A673 (cell line): ENCODE results near the gene MGLL. TPM values are rescaled to one million over a fixed set of nuclear protein-coding genes. Genes with fewer than 3 reads are reported as not detected.

Experiments
- BruUV-seq: library from RNA; stranded (reverse); fragments of 400-500 nt; replicated peaks from 2 replicates; lab custom pipeline; 2021; lab: Mats Ljungman, UMichigan
- CTCF ChIA-PET: fragments of 300-600 bp; sonication (Branson Sonifier 250); formaldehyde crosslinking; loops from one replicate; lab custom pipeline; 2022; ENCODE audit warnings: antibody characterized with exemption; lab: Charles Lee
- POLR2A ChIA-PET: fragments of 300-600 bp; sonication (Branson Sonifier 250); formaldehyde crosslinking; loops from one replicate; lab custom pipeline; 2022; ENCODE audit warnings: antibody characterized with exemption; ENCODE audit not compliant: low non-redundant PET; lab: Charles Lee
- DNase-seq: peaks from one replicate; pipeline ENCODE4 v3.0.0-alpha.2; 2015; ENCODE audit warnings: low spot score
- H3K27ac ChIP-seq: fragments of 200-600 bp; sonication (generic); 2 replicates; pipeline ENCODE4 v1.5.1; 2016; ENCODE audit warnings: mixed run types, low read depth, mild to moderate bottlenecking, mixed read lengths, antibody characterized with exemption, low read length; ENCODE audit not compliant: poor library complexity, severe bottlenecking
- H3K27me3 ChIP-seq: fragments of 200-600 bp; sonication (generic); replicated peaks from 2 replicates; pipeline ENCODE4 v1.6.1; 2017; ENCODE audit warnings: mixed run types, low read depth, mild to moderate bottlenecking, mixed read lengths, antibody characterized with exemption, low read length; ENCODE audit not compliant: insufficient read depth, poor library complexity
- H3K36me3 ChIP-seq: fragments of 200-600 bp; sonication (generic); 2 replicates; pipeline ENCODE4 v1.6.1; 2016; ENCODE audit warnings: mixed run types, mild to moderate bottlenecking, mixed read lengths, antibody characterized with exemption, low read length; ENCODE audit not compliant: insufficient read depth, poor library complexity, severe bottlenecking
- H3K4me1 ChIP-seq: fragments of 200-600 bp; sonication (generic); 2 replicates; pipeline ENCODE4 v1.6.1; 2017; ENCODE audit warnings: mixed run types, mild to moderate bottlenecking, mixed read lengths, antibody characterized with exemption, low read length; ENCODE audit not compliant: insufficient read depth, poor library complexity, severe bottlenecking
- H3K4me3 ChIP-seq: fragments of 200-600 bp; sonication (generic); 2 replicates; pipeline ENCODE4 v1.5.1; 2016; ENCODE audit warnings: low read depth, mixed run types, mild to moderate bottlenecking, mixed read lengths, low read length; ENCODE audit not compliant: poor library complexity, severe bottlenecking
- H3K9me3 ChIP-seq: fragments of 200-600 bp; sonication (generic); 2 replicates; pipeline ENCODE4 v1.6.1; 2016; ENCODE audit warnings: mixed run types, low read depth, mild to moderate bottlenecking, mixed read lengths, antibody characterized with exemption, low read length; ENCODE audit not compliant: poor library complexity, severe bottlenecking
- EZH2 ChIP-seq: fragments of 200-600 bp; sonication (generic); IDR thresholded peaks from 2 replicates; pipeline ENCODE4 v1.6.1; 2017; ENCODE audit warnings: borderline replicate concordance, low read depth, mild to moderate bottlenecking, mixed read lengths, antibody characterized with exemption, low read length; ENCODE audit not compliant: poor library complexity, severe bottlenecking
- intact Hi-C: fragments of 100-400 bp; cut with micrococcal nuclease; formaldehyde crosslinking; loops from one replicate; pipeline ENCODE4 v1.10.0; 2022; ENCODE audit not compliant: unreplicated experiment
- total RNA-seq: library from RNA; stranded (reverse); gene quantifications from 2 replicates; pipeline ENCODE4 v1.2.3, GENCODE V29; 2021
- TF ChIP-seq, protein P1 (sequence below): fragments of 300-800, 200-600 bp; sonication (generic); conservative IDR thresholded peaks from 2 replicates; pipeline ENCODE4 v1.5.1; 2017; ENCODE audit warnings: low read depth, mild to moderate bottlenecking, antibody characterized with exemption, low read length, moderate library complexity, mixed read lengths

MGLL gene
- total RNA-seq, 1 experiment from 2014 or later: 0.39 TPM

DNA sequence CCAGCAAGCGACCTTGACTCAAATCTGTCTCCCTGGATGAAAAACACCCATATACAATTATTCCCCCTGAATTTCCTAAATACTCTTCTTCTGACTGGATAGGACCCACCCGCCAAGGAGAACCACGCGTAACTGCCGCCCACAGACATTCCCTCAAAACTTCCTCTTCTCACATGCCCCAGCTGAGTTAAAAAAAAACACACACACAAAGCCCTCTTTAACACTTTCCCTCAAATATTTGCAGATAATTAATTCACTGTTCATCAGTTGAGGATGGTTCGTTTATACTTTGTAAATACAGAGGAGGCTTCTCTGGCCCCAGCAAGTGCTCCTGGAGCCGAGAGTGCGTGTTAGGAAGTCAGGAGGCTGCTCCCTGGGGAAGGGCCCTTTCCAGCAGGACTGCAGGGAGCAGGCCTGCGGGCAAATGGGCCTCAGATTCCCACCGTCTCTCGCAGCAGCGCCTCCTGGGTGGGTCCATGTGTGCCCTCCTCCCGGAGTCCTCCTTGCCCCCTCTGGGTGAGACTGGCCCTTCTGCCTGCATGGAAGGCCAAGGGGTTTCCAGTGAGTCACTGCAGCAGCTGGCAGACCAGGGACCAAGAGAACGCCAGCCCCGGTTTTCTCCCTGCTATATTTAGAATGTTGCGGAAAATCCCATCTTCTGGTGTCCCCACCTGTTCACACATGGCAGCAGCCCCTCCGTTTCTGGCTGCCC lies 46.8 kb downstream of the MGLL start:
- CTCF ChIA-PET: no interaction called here
- TF ChIP-seq EZH2: no peak
- TF ChIP-seq, protein P1, sequence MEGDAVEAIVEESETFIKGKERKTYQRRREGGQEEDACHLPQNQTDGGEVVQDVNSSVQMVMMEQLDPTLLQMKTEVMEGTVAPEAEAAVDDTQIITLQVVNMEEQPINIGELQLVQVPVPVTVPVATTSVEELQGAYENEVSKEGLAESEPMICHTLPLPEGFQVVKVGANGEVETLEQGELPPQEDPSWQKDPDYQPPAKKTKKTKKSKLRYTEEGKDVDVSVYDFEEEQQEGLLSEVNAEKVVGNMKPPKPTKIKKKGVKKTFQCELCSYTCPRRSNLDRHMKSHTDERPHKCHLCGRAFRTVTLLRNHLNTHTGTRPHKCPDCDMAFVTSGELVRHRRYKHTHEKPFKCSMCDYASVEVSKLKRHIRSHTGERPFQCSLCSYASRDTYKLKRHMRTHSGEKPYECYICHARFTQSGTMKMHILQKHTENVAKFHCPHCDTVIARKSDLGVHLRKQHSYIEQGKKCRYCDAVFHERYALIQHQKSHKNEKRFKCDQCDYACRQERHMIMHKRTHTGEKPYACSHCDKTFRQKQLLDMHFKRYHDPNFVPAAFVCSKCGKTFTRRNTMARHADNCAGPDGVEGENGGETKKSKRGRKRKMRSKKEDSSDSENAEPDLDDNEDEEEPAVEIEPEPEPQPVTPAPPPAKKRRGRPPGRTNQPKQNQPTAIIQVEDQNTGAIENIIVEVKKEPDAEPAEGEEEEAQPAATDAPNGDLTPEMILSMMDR: no peak
- H3K9me3 ChIP-seq: no peaks in the 10 kb centered on the region

DNA sequence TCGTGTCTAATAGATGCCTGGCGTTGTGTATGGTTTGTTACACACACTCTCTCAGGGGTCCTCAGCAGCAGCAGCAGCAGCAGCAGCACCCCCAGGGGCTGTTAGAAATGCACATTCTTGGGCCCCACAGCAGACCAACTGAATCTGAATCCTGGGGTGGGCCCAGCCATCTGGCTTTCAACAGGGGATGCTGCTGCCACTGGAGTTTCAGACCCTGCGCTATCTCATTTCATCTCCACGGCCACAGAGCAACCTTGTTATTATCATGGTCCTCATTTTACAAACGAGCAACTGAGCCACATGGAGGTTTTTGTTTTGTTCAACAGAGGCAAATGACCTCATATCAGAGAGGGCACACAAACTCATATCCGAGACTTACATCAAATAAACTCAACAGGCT lies 47.7 kb downstream of the MGLL start:
- Histone ChIP-seq H3K27me3 (no peaks in the 10 kb centered on the region), H3K4me1 (peaks cover 5% of the 10 kb centered on the region), H3K4me3 (no peak overlapping the region), H3K9me3 (no peaks in the 10 kb centered on the region), H3K36me3 (no peaks in the 10 kb centered on the region), H3K27ac (no peak overlapping the region)
- intact Hi-C loops: no loop called here
- DNase-seq: no peak
- no TSS peak for BruUV-seq
- ChIA-PET CTCF (no interaction called here), POLR2A (no interaction called here)
- no peak for TF ChIP-seq EZH2
- TF ChIP-seq, protein P1: no peak

More for the DNA sequence above, 46.8 kb downstream of the MGLL start:
- Histone ChIP-seq H3K4me1 (peaks cover 5% of the 10 kb centered on the region), H3K4me3 (no peak overlapping the region), H3K27me3 (no peaks in the 10 kb centered on the region), H3K36me3 (no peaks in the 10 kb centered on the region), H3K27ac (no peak overlapping the region)
- POLR2A ChIA-PET: no interaction called here
- no peak for DNase-seq
- BruUV-seq: no TSS peak
- intact Hi-C loops: no loop called here

DNA sequence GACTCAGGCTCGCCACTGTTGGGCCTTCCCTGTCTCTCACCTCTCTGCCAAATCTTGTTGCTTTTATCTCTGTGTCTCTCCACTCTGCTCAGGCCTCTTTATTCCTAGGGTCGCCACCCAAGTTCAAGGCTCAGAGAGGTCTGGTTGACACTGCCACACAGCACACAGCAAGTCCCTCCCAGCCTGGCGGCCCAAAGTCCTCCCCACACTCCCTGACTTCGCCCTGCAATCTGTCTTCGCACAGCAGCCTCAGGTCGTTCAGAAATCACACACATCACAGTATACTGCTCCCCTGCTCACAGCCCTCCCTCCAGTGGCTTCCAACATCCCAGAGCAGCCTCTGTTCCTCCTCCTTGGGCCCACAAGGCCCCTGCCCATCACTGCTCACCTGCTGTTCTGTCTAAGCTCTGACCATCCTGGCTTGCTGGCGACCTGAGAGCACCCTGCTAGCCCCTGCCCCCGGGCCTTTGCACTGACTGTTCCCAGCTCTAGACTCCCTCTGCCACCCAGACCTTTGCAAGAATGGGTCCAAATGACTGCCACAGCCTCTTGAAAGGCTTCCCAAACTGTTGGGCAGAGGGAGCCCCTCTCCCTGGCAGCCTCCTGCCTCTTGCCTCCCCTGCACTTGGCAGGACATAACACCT lies 48.4 kb downstream of the MGLL start:
- no peaks in the 10 kb centered on the region for H3K9me3 ChIP-seq

More for the DNA sequence above, 48.4 kb downstream of the MGLL start:
- no peak for DNase-seq
- H3K27me3 ChIP-seq: no peaks in the 10 kb centered on the region
- no peak overlapping the region for H3K4me3 ChIP-seq
- ChIA-PET CTCF (no interaction called here), POLR2A (no interaction called here)
- H3K36me3 ChIP-seq: no peaks in the 10 kb centered on the region
- no TSS peak for BruUV-seq
- H3K27ac ChIP-seq: no peak overlapping the region
- intact Hi-C loops: no loop called here
- H3K4me1 ChIP-seq: peaks cover 5% of the 10 kb centered on the region
- TF ChIP-seq EZH2: no peak
- TF ChIP-seq, protein P1: no peak
